GM12891 (cell line): ENCODE measurements around the gene POLR2E.

Experiments
- DNase-seq: peaks from one replicate; pipeline ENCODE4 v3.0.0; 2011; ENCODE audit warnings: low spot score; ENCODE audit not compliant: insufficient read length
- FAIRE-seq: peaks from 2 replicates; lab custom pipeline; 2011; peaks lifted over from hg19 to GRCh38; lab: Jason Lieb, UNC
- PAX5 ChIP-seq: IDR thresholded peaks from 2 replicates; pipeline ENCODE4 v1.6.1; 2011; ENCODE audit warnings: low read length, moderate library complexity, mild to moderate bottlenecking; ENCODE audit not compliant: insufficient read depth, severe bottlenecking
- POLR2A ChIP-seq: IDR thresholded peaks from 2 replicates; pipeline ENCODE4 v1.6.1; 2011; ENCODE audit warnings: low read depth, low read length, control low read depth
- POLR2AphosphoS5 ChIP-seq: IDR thresholded peaks from 2 replicates; pipeline ENCODE4 v1.6.1; 2011; ENCODE audit warnings: low read depth, low read length, control low read depth
- POU2F2 ChIP-seq: IDR thresholded peaks from 2 replicates; pipeline ENCODE4 v1.6.1; 2011; ENCODE audit warnings: low read depth, mild to moderate bottlenecking, control low read depth, low read length, moderate library complexity
- SPI1 ChIP-seq: IDR thresholded peaks from 2 replicates; pipeline ENCODE4 v1.6.1; 2011; ENCODE audit warnings: low read depth, low read length, control low read depth
- TAF1 ChIP-seq: IDR thresholded peaks from 2 replicates; pipeline ENCODE4 v1.6.1; 2011; ENCODE audit warnings: low read depth, low read length, control low read depth

Gene POLR2E

DNA sequence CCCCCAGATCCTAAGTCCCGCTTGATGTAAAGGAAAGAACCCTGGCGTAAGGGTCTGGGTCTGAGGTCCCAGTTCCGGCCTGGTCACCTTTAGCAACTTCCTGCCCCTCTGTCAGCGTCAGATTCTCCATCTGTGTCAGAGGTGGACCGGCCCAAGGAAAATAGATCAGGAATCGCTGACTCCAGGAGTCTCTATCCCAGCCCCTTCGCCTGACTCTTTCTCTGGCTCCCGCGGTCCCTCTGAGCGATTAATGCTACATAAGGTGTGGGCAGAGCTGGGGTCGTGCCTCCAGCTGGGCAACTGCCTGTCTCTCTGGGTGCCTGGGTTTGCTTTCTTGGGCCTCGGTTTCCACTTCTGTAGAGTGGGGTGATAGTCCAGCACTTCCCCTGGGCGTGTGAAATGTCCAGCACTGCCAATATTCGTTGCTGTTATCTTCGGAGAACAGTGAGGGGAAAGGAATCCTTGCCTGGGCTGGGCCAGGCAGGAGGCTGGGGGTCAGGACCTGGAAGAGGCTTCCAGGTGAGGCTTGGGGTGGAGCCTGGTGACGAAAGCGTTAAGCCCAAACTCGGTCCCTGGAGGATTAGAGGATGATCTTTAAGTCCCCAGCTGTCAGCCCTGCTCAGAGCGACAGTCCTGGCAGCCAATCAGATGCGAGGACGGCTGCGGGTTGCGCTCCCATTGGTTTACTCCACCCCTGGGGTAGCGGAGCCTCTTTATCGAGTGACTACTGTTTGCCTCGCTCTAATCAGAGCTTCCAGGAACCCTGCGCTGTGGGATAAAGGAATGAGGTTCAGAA is 54.5 kb downstream of the POLR2E start:
- FAIRE-seq (no peak), DNase-seq (peak; percentile 99)

GRCh38 chr19:1039646-1040475 is 55.3 kb downstream of the POLR2E start, which contains the start of gene ABCA7:
TSS of gene ABCA7 (plus strand) at chr19:1040107. CDS start at chr19:1041362, 1,255 bp downstream.
- DNase-seq (peak; percentile 92), FAIRE-seq (peak; percentile 99)
- TF ChIP-seq PAX5 (no peak), SPI1 (no peak), POLR2A (peak; percentile 79), TAF1 (0 out of 2 replicates have a peak, but pooled peaks have one; percentile 17), POLR2AphosphoS5 (peak; percentile 62), POU2F2 (no peak; the same call in 1 of the 2 replicates)

More for the DNA sequence above, 54.5 kb downstream of the POLR2E start:
- TF ChIP-seq POLR2AphosphoS5 (no peak), SPI1 (no peak), PAX5 (no peak), POLR2A (no peak), POU2F2 (no peak), TAF1 (no peak)

DNA sequence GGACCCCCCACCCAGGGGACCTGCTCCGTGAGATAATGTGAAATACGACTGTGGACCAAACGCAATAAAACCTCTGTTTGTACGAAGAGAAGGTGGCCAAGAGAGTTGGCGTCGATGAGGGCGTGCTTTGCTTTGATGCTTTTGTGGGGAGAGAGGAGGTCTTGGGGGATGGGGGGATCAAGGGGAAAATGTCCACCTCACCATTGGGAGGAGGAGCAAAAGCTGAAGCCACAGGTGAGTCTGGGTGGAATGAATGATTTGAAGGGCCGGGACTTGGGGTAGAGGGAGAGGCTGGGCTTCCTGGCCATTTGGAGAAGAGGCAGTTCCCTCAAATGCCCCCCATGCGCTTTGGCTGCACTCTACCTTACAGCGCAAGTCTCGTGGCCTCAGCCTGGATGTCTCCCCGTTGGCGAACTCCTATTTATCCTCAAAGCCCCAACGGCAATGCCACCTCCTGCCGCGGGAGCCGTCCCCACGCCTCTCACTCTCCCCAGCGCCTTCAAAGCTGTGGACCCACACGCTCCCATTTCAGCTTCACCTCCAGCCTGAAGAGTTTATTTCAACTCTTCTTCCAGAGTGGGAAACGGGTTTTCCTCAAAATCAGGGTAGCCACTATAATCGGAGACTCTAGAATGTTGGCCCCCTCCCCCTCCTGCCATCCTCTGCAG is 56.1 kb downstream of the POLR2E start:
- no peak for TF ChIP-seq PAX5
- peak; percentile 27; the same call in 1 of the 2 replicates for TF ChIP-seq POU2F2
- no peak for TF ChIP-seq TAF1
- TF ChIP-seq SPI1 = no peak
- TF ChIP-seq POLR2A = no peak
- no peak for TF ChIP-seq POLR2AphosphoS5
- DNase-seq (no peak), FAIRE-seq (peak; percentile 78)

GRCh38 chr19:1037621-1038064 is 57.5 kb downstream of the POLR2E start:
- peak; percentile 48 for FAIRE-seq
- no peak for DNase-seq
- no peak for TF ChIP-seq PAX5
- TF ChIP-seq SPI1 = no peak
- TF ChIP-seq TAF1 = no peak
- TF ChIP-seq POLR2AphosphoS5 = no peak
- no peak for TF ChIP-seq POU2F2
- TF ChIP-seq POLR2A = no peak
